Stimulated activated CD4-positive, alpha-beta T cell treated with anti-CD3 and anti-CD28 coated beads, Interleukin-15, amount 100 ng/mL, for 24 hours (primary cell): ENCODE results near the gene DYRK4.

Source experiments
- DNase-seq: peaks from one replicate; pipeline ENCODE4 v3.0.0-alpha.2; 2020

DYRK4 gene

GRCh38 chr12:4628406-4628805, 66.4 kb downstream of the DYRK4 start:
- DNase-seq = no peak

- DNase-seq = no peak
Observed at GRCh38 chr12:4630262-4630661, 68.3 kb downstream of the DYRK4 start.

- no peak for DNase-seq
Observed at GRCh38 chr12:4643747-4644146, 81.7 kb downstream of the DYRK4 start.

GRCh38 chr12:4645023-4645422, 83.0 kb downstream of the DYRK4 start:
- DNase-seq = no peak

- DNase-seq = no peak
Observed at GRCh38 chr12:4648104-4648500, 86.1 kb downstream of the DYRK4 start.

GRCh38 chr12:4648501-4649357, 86.7 kb downstream of the DYRK4 start, which contains the start of the genes AKAP3 and NDUFA9:
Gene AKAP3 (minus strand): TSS chr12:4649051. CDS start chr12:4638196, 10,855 bp downstream.
Gene NDUFA9 (plus strand): TSS chr12:4649114. CDS start chr12:4649127, 13 bp downstream.
- peak; percentile 84 for DNase-seq

GRCh38 chr12:4649358-4649661, 87.3 kb downstream of the DYRK4 start:
- no peak for DNase-seq

- DNase-seq = no peak
Observed at GRCh38 chr12:4653257-4653656, 91.2 kb downstream of the DYRK4 start.

GRCh38 chr12:4653691-4654090, 91.7 kb downstream of the DYRK4 start:
- no peak for DNase-seq
